Neuronal stem cell (in vitro differentiated cells): ENCODE results near the gene KMT2B.
"Not testable (repeated sequence)": the region's sequence is repeated elsewhere in the genome, so short reads cannot be mapped to it uniquely, and the experiment has no call there.

ENCODE experiments used
- DNase-seq: peaks from one replicate; pipeline ENCODE4 v3.0.0-alpha.2; 2013; ENCODE audit warnings: low spot score
- H2AFZ ChIP-seq: one replicate; pipeline ENCODE4 v1.6.1; 2013; ENCODE audit warnings: mild to moderate bottlenecking, low read length, inconsistent platforms
- H2AK5ac ChIP-seq: 2 replicates; pipeline ENCODE4 v1.6.1; 2013; ENCODE audit warnings: low read depth, mild to moderate bottlenecking, inconsistent platforms, low read length, moderate library complexity, mixed read lengths
- H2BK120ac ChIP-seq: 2 replicates; pipeline ENCODE4 v1.6.1; 2013; ENCODE audit warnings: low read depth, mild to moderate bottlenecking, inconsistent platforms, low read length, moderate library complexity, mixed read lengths
- H2BK12ac ChIP-seq: one replicate; pipeline ENCODE4 v1.6.1; 2013; ENCODE audit warnings: low read length, inconsistent platforms
- H2BK15ac ChIP-seq: 2 replicates; pipeline ENCODE4 v1.6.1; 2013; ENCODE audit warnings: mild to moderate bottlenecking, low read length, inconsistent platforms, mixed read lengths
- H2BK5ac ChIP-seq: one replicate; pipeline ENCODE4 v1.6.1; 2013; ENCODE audit warnings: inconsistent platforms, mild to moderate bottlenecking, low read length, moderate library complexity
- H3K14ac ChIP-seq: one replicate; pipeline ENCODE4 v1.6.1; 2013; ENCODE audit warnings: low read length, inconsistent platforms
- H3K18ac ChIP-seq: 2 replicates; pipeline ENCODE4 v1.6.1; 2013; ENCODE audit warnings: low read length, inconsistent platforms
- H3K23ac ChIP-seq: 2 replicates; pipeline ENCODE4 v1.6.1; 2013; ENCODE audit warnings: low read depth, mild to moderate bottlenecking, mixed read lengths, low read length, inconsistent platforms; ENCODE audit not compliant: poor library complexity
- H3K27ac ChIP-seq: replicated peaks from 3 replicates; pipeline ENCODE4 v1.5.1; 2013; ENCODE audit warnings: low read length, inconsistent platforms
- H3K27me3 ChIP-seq, 3 experiments: 2 replicates each; pipeline ENCODE4 v1.6.1; 2013; ENCODE audit warnings: low read length in 3 of 3, mild to moderate bottlenecking in 2 of 3, inconsistent platforms in 1 of 3, low read depth in 1 of 3, mixed read lengths in 1 of 3, moderate library complexity in 1 of 3; ENCODE audit not compliant: control insufficient read depth in 3 of 3, insufficient read depth in 3 of 3
- H3K36me3 ChIP-seq, 2 donors: replicated peaks in 1 of 2; 2 replicates each; pipeline ENCODE4 v1.6.1; 2013; ENCODE audit warnings: low read length in 2 of 2; ENCODE audit not compliant: control insufficient read depth in 2 of 2, insufficient read depth in 2 of 2
- H3K4ac ChIP-seq: 2 replicates; pipeline ENCODE4 v1.6.1; 2013; ENCODE audit warnings: inconsistent platforms, mild to moderate bottlenecking, low read length, moderate library complexity
- H3K4me1 ChIP-seq, 2 donors: 1 replicate in 1 of 2; 2 replicates in 1 of 2; pipeline ENCODE4 v1.6.1; 2013; ENCODE audit warnings: low read length in 2 of 2, low read depth in 1 of 2; ENCODE audit not compliant: control insufficient read depth in 2 of 2, insufficient read depth in 1 of 2
- H3K4me2 ChIP-seq: one replicate; pipeline ENCODE4 v1.6.1; 2013; ENCODE audit warnings: mild to moderate bottlenecking, low read length, inconsistent platforms; ENCODE audit not compliant: insufficient read depth, poor library complexity, severe bottlenecking
- H3K4me3 ChIP-seq, 2 donors: 2 replicates each; pipeline ENCODE4 v1.5.1; 2013; ENCODE audit warnings: low read length in 2 of 2, mild to moderate bottlenecking in 2 of 2, inconsistent platforms in 1 of 2, moderate library complexity in 1 of 2
- H3K79me1 ChIP-seq: one replicate; pipeline ENCODE4 v1.6.1; 2013; ENCODE audit warnings: low read depth, mild to moderate bottlenecking, inconsistent platforms, low read length, moderate library complexity
- H3K9ac ChIP-seq: one replicate; pipeline ENCODE4 v1.6.1; 2013; ENCODE audit warnings: mild to moderate bottlenecking, low read depth, low read length, inconsistent platforms; ENCODE audit not compliant: poor library complexity
- H3K9me3 ChIP-seq, 2 donors: replicated peaks in 1 of 2; 2 replicates each; pipeline versions ENCODE3 to v1.6.1; 2013; ENCODE audit warnings: low read length in 2 of 2, mild to moderate bottlenecking in 2 of 2, inconsistent platforms in 1 of 2, low read depth in 1 of 2, mixed read lengths in 1 of 2, moderate library complexity in 1 of 2; ENCODE audit not compliant: control insufficient read depth in 2 of 2, insufficient read depth in 1 of 2
- H4K8ac ChIP-seq: one replicate; pipeline ENCODE4 v1.6.1; 2013; ENCODE audit warnings: low read depth, mild to moderate bottlenecking, inconsistent platforms, low read length, moderate library complexity
- H4K91ac ChIP-seq: one replicate; pipeline ENCODE4 v1.6.1; 2013; ENCODE audit warnings: low read length, low read depth, mild to moderate bottlenecking, inconsistent platforms; ENCODE audit not compliant: poor library complexity
- WGBS, 2 donors: extraction: QIAGEN DNeasy Blood & Tissue Kit; methylation state at CpG; one replicate each; pipeline ENCODE4 v1.1.7; 2013; ENCODE audit warnings: missing lambda C conversion rate in 2 of 2, mixed read lengths in 1 of 2; ENCODE audit not compliant: insufficient read length in 2 of 2, insufficient replicate concordance in 1 of 2; ENCODE audit errors: extremely low coverage in 2 of 2; 5-methylcytosine and 5-hydroxymethylcytosine counted together

The KMT2B gene

DNA sequence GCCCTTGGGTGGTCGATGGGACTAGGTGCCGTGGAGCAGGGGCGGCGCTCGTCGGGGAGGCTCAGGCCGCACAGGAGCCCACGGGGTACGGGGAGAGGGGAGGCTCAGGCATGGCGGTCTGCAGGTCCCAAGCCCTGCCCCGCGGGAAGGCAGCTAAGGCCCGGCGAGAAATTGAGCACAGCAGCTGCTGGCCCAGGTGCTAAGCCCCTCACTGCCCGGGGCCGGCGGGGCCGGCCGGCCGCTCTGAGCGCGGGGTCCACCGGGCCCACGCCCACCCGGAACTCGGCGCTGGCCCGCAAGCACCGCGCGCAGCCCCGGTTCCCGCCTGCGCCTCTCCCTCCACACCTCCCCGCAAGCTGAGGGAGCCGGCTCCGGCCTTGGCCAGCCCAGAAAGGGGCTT lies 26.7 kb upstream of the KMT2B start:
- H3K9ac ChIP-seq, H2BK120ac ChIP-seq, H3K23ac ChIP-seq, H3K4me2 ChIP-seq, H2BK12ac ChIP-seq, H2BK5ac ChIP-seq, H3K4ac ChIP-seq, H3K27ac ChIP-seq, H2AK5ac ChIP-seq, H3K27me3 ChIP-seq, H3K9me3 ChIP-seq, DNase-seq, H4K8ac ChIP-seq, H3K14ac ChIP-seq, H3K4me3 ChIP-seq, H4K91ac ChIP-seq, H3K36me3 ChIP-seq, H2BK15ac ChIP-seq, H3K4me1 ChIP-seq, H2AFZ ChIP-seq, H3K18ac ChIP-seq, H3K79me1 ChIP-seq: not testable (repeated sequence)
- WGBS, 2 donors: no CpG with 5 or more reads among the region's 37 CpGs

DNA sequence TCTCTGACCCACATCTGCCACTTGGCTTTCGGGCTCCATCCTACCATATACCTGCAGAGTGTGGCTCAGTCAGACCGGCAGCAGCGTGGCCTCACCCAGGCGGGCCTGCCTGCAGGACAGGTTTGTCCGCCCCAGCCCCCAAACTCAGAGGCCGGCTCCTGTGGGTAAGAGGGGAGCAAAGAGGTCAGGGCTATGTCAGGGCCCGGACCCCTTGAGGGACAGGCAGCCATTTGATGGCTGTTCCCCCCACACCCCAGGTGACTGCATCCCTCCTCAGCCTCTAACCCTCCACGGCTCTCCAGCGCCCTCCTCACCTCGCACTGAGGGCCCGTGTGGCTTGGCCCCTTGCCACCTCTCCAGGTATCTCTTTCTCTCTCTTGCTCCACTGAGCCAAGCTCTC lies 25.8 kb upstream of the KMT2B start:
- no peaks in the 10 kb centered on the region for H3K27me3 ChIP-seq
- no peak overlapping the region for H3K27ac ChIP-seq
- H2BK15ac ChIP-seq: no peak overlapping the region
- H2AFZ ChIP-seq: peak overlapping the region; percentile 11
- no peaks in the 10 kb centered on the region for H3K79me1 ChIP-seq
- no peak overlapping the region for H2BK120ac ChIP-seq
- no peaks in the 10 kb centered on the region for H3K4me1 ChIP-seq
- H3K9ac ChIP-seq: no peak overlapping the region
- peak overlapping the region; percentile 32 for H2BK5ac ChIP-seq
- no peak overlapping the region for H4K91ac ChIP-seq
- no peak overlapping the region for H3K14ac ChIP-seq
- no peak for DNase-seq
- no peak overlapping the region for H2BK12ac ChIP-seq
- no peak overlapping the region for H4K8ac ChIP-seq
- no peak overlapping the region for H3K4me2 ChIP-seq
- H3K4ac ChIP-seq: no peak overlapping the region
- no CpG with 5 or more reads among the region's 11 CpGs for WGBS, 2 donors
- H3K18ac ChIP-seq: no peak overlapping the region
- H3K9me3 ChIP-seq: no peaks in the 10 kb centered on the region
- H3K4me3 ChIP-seq: no peak overlapping the region
- H3K36me3 ChIP-seq: no peaks in the 10 kb centered on the region
- peak overlapping the region; percentile 41 for H2AK5ac ChIP-seq
- H3K23ac ChIP-seq: peak overlapping the region; percentile 39

GRCh38 chr19:35693422-35693821 lies 24.4 kb upstream of the KMT2B start:
- peak overlapping the region; percentile 94 for H2BK15ac ChIP-seq
- no peak overlapping the region for H2BK120ac ChIP-seq
- H3K79me1 ChIP-seq: no peaks in the 10 kb centered on the region
- no peaks in the 10 kb centered on the region for H3K4me1 ChIP-seq
- no peak overlapping the region for H4K91ac ChIP-seq
- H3K27me3 ChIP-seq: no peaks in the 10 kb centered on the region
- no peaks in the 10 kb centered on the region for H3K36me3 ChIP-seq
- no peak overlapping the region for H3K27ac ChIP-seq
- no peak overlapping the region for H2AFZ ChIP-seq
- peak overlapping the region; percentile 33 for H3K18ac ChIP-seq
- H4K8ac ChIP-seq: no peak overlapping the region
- no peak overlapping the region for H3K4me2 ChIP-seq
- no peak overlapping the region for H3K9ac ChIP-seq
- no peak overlapping the region for H3K4me3 ChIP-seq
- no peak overlapping the region for H3K23ac ChIP-seq
- no peak overlapping the region for H3K4ac ChIP-seq
- WGBS, 2 donors: no CpG with 5 or more reads among the region's 8 CpGs
- DNase-seq: no peak
- H2BK12ac ChIP-seq: no peak overlapping the region
- no peak overlapping the region for H2BK5ac ChIP-seq
- peak overlapping the region; percentile 81 for H2AK5ac ChIP-seq
- H3K14ac ChIP-seq: no peak overlapping the region
- H3K9me3 ChIP-seq: no peaks in the 10 kb centered on the region

DNA sequence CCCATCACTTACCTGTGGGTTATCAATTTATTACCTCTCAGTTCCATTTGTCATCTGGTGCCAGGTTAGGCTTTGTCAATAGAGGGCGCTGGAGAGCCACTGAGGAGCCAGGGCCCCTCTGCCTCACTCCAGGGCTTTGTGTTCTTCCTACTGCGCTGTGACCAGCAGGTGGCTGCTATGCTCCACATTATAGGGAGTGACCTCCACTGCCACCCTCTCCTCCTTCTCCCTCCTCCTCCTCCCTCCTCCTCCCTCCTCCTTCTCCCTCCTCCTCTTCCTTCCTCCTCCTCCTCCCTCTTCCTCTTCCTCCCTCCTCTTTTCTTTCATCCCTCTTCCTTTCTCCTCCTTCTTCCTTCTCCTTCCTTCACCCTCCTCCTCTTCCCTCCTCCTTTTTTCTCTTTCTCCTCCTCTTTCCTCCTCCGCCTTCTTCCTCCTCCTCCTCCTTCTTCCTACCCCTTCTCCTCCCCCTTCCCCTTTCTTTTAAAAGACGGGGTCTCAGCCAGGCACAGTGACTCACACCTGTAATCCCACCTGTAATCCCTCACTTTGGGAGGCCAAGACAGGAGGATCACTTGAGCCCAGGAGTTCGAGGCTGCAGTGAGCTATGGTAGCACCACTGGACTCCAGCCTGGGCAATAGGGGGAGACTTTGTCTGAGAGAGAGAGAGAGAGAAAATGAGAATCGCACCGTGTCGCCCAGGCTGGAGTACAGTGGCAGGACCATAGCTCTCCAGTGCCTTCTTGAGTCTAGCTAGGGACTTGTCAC lies 23.8 kb upstream of the KMT2B start:
- no peak overlapping the region for H3K18ac ChIP-seq
- H3K27me3 ChIP-seq: no peaks in the 10 kb centered on the region
- no peaks in the 10 kb centered on the region for H3K9me3 ChIP-seq
- H2BK15ac ChIP-seq: no peak overlapping the region
- H4K91ac ChIP-seq: no peak overlapping the region
- no peak overlapping the region for H2BK12ac ChIP-seq
- no peak overlapping the region for H2BK120ac ChIP-seq
- no peak overlapping the region for H3K14ac ChIP-seq
- DNase-seq: peak; percentile 84
- no peaks in the 10 kb centered on the region for H3K36me3 ChIP-seq
- H3K4me1 ChIP-seq: no peaks in the 10 kb centered on the region
- no peak overlapping the region for H4K8ac ChIP-seq
- H2BK5ac ChIP-seq: no peak overlapping the region
- whole genome bisulfite sequencing, 2 donors: no CpG with 5 or more reads among the region's 8 CpGs
- H2AFZ ChIP-seq: no peak overlapping the region
- H3K4me3 ChIP-seq: no peak overlapping the region
- no peak overlapping the region for H3K27ac ChIP-seq
- H3K79me1 ChIP-seq: no peaks in the 10 kb centered on the region
- no peak overlapping the region for H3K23ac ChIP-seq
- no peak overlapping the region for H3K9ac ChIP-seq
- no peak overlapping the region for H3K4me2 ChIP-seq
- H3K4ac ChIP-seq: no peak overlapping the region
- no peak overlapping the region for H2AK5ac ChIP-seq
